Karpas-422 (cell line): ENCODE data around the gene MAP4K2. TPM values are rescaled to one million over a fixed set of nuclear protein-coding genes. Genes with fewer than 3 reads are reported as not detected.

ENCODE experiments used
- DNase-seq: peaks from one replicate; pipeline ENCODE4 v3.0.0-alpha.2; 2015
- H2AFZ ChIP-seq: fragments of 200-600 bp; sonication (generic); 2 replicates; pipeline ENCODE4 v1.6.1; 2014; ENCODE audit warnings: antibody characterized with exemption, low read length, mixed read lengths
- H3K27ac ChIP-seq: fragments of 200-600 bp; sonication (generic); 2 replicates; pipeline ENCODE4 v1.5.1; 2014; ENCODE audit warnings: mild to moderate bottlenecking, low read length, moderate library complexity
- H3K27me3 ChIP-seq: fragments of 200-600 bp; sonication (generic); 2 replicates; pipeline ENCODE4 v1.6.1; 2014; ENCODE audit warnings: low read length, mixed read lengths
- H3K36me3 ChIP-seq: fragments of 200-600 bp; sonication (generic); 2 replicates; pipeline ENCODE4 v1.6.1; 2014; ENCODE audit warnings: low read length, mixed read lengths; ENCODE audit not compliant: insufficient read depth
- H3K4me1 ChIP-seq: fragments of 200-600 bp; sonication (generic); 2 replicates; pipeline ENCODE4 v1.6.1; 2014; ENCODE audit warnings: mild to moderate bottlenecking, low read length, mixed read lengths
- H3K4me2 ChIP-seq: fragments of 200-600 bp; sonication (generic); 2 replicates; pipeline ENCODE4 v1.6.1; 2014; ENCODE audit warnings: low read length, low read depth, mild to moderate bottlenecking; ENCODE audit not compliant: poor library complexity, severe bottlenecking
- H3K4me3 ChIP-seq: fragments of 200-600 bp; sonication (generic); 2 replicates; pipeline ENCODE4 v1.5.1; 2014; ENCODE audit warnings: mild to moderate bottlenecking, antibody characterized with exemption, low read length, mixed read lengths
- H3K79me2 ChIP-seq: fragments of 200-600 bp; sonication (generic); 2 replicates; pipeline ENCODE4 v1.6.1; 2014; ENCODE audit warnings: mild to moderate bottlenecking, low read length, mixed read lengths
- H3K9ac ChIP-seq: fragments of 200-600 bp; sonication (generic); 2 replicates; pipeline ENCODE4 v1.6.0; 2014; ENCODE audit warnings: low read length
- H3K9me2 ChIP-seq: fragments of 200-600 bp; sonication (generic), shearing (Covaris generic); replicated peaks from 2 replicates; pipeline ENCODE4 v1.6.0; 2014; ENCODE audit warnings: mild to moderate bottlenecking, low read length, moderate library complexity; ENCODE audit not compliant: insufficient read depth
- H3K9me3 ChIP-seq: fragments of 300-700, 200-600 bp; sonication (generic); 2 replicates; pipeline ENCODE4 v1.6.1; 2014; ENCODE audit warnings: low read length, mixed read lengths
- H4K20me1 ChIP-seq: fragments of 200-600 bp; sonication (generic); 2 replicates; pipeline ENCODE4 v1.6.1; 2014; ENCODE audit warnings: mild to moderate bottlenecking, antibody characterized with exemption, low read length, low read depth; ENCODE audit not compliant: insufficient read depth
- total RNA-seq: library from RNA; depleted of rRNA; stranded (reverse); fragments of >200 nt; shearing (Covaris generic); gene quantifications from 2 replicates; pipeline ENCODE4 v1.2.3, GENCODE V29; 2014; ENCODE audit warnings: low replicate concordance; rRNA removed

Gene MAP4K2
- 62.0 and 84.2 TPM in 2 replicates for total RNA-seq

GRCh38 chr11:64803158-64803845 lies at the start of gene MAP4K2:
Gene MAP4K2 (minus strand): TSS chr11:64803214. CDS start chr11:64803149, 65 bp downstream.
- Histone ChIP-seq H3K4me3 (peak within 1 kb of the TSS; percentile 87), H3K27ac (peak within 1 kb of the TSS; percentile 85), H3K9me2 (no peaks in the 10 kb centered on the region), H4K20me1 (no peaks in the 10 kb centered on the region), H3K9me3 (no peaks in the 10 kb centered on the region), H3K36me3 (no peaks in the 10 kb centered on the region), H3K4me1 (peaks cover 45% of the 10 kb centered on the region), H3K79me2 (peaks cover 6% of the 10 kb centered on the region), H3K27me3 (no peaks in the 10 kb centered on the region), H2AFZ (0 out of 2 replicates have a peak within 1 kb of the TSS, but pooled peaks have one; percentile 60), H3K4me2 (peak within 1 kb of the TSS; percentile 88), H3K9ac (peak within 1 kb of the TSS; percentile 82)
- peak; percentile 94 for DNase-seq

DNA sequence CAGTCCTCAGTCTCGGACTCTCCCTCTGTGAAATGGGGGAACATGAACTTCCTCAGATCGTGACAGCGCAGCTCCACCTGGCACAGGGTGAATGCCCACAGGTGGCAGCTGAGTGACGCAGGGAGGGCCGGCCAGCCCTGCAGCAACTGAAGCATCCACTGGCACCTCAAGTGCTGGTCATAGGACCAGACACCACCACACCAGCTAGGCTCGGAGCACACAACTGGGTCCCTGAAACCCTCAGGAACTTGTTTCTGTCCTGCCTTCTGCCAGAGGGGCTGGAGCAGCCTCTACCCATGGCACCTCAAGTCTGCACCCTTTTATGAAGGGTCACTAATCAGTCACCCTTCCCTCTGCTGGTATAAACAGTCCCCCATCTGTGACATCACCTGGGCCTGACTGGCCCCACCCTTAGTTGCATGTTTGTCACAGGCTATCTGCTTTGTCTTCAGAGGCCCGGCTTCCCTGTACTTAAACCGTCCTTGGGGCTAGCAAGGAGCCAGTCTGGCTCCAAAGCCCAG lies 48.9 kb upstream of the MAP4K2 start:
- peak overlapping the region; percentile 31; the same call in 1 of the 2 replicates for H3K4me3 ChIP-seq
- H2AFZ ChIP-seq: no peak overlapping the region
- no peaks in the 10 kb centered on the region for H3K9me3 ChIP-seq
- H3K9me2 ChIP-seq: no peaks in the 10 kb centered on the region
- no peaks in the 10 kb centered on the region for H3K79me2 ChIP-seq
- peak; percentile 70 for DNase-seq
- no peaks in the 10 kb centered on the region for H4K20me1 ChIP-seq
- H3K27ac ChIP-seq: peak overlapping the region; percentile 95
- no peaks in the 10 kb centered on the region for H3K27me3 ChIP-seq
- H3K4me1 ChIP-seq: peaks cover 81% of the 10 kb centered on the region
- no peaks in the 10 kb centered on the region for H3K36me3 ChIP-seq
- peak overlapping the region; percentile 62 for H3K4me2 ChIP-seq
- H3K9ac ChIP-seq: peak overlapping the region; percentile 61

GRCh38 chr11:64850979-64851567 lies 48.1 kb upstream of the MAP4K2 start:
- Histone ChIP-seq H3K9me3 (no peaks in the 10 kb centered on the region), H3K9me2 (no peaks in the 10 kb centered on the region), H3K4me3 (peak overlapping the region; percentile 31), H4K20me1 (no peaks in the 10 kb centered on the region), H3K79me2 (no peaks in the 10 kb centered on the region), H3K9ac (peak overlapping the region; percentile 61), H3K27ac (peak overlapping the region; percentile 95), H3K4me2 (peak overlapping the region; percentile 62), H3K4me1 (peaks cover 81% of the 10 kb centered on the region), H3K36me3 (no peaks in the 10 kb centered on the region), H2AFZ (no peak overlapping the region), H3K27me3 (no peaks in the 10 kb centered on the region)
- peak; percentile 89 for DNase-seq

GRCh38 chr11:64849598-64850356 lies 46.8 kb upstream of the MAP4K2 start:
- Histone ChIP-seq H3K27me3 (no peaks in the 10 kb centered on the region), H2AFZ (no peak overlapping the region), H3K79me2 (no peaks in the 10 kb centered on the region), H3K27ac (peak overlapping the region; percentile 95), H3K9me3 (no peaks in the 10 kb centered on the region), H3K9me2 (no peaks in the 10 kb centered on the region), H3K9ac (peak overlapping the region; percentile 58), H3K4me2 (peak overlapping the region; percentile 50), H4K20me1 (no peaks in the 10 kb centered on the region), H3K4me1 (peaks cover 80% of the 10 kb centered on the region), H3K4me3 (no peak overlapping the region; the same call in 1 of the 2 replicates), H3K36me3 (no peaks in the 10 kb centered on the region)
- DNase-seq: no peak

DNA sequence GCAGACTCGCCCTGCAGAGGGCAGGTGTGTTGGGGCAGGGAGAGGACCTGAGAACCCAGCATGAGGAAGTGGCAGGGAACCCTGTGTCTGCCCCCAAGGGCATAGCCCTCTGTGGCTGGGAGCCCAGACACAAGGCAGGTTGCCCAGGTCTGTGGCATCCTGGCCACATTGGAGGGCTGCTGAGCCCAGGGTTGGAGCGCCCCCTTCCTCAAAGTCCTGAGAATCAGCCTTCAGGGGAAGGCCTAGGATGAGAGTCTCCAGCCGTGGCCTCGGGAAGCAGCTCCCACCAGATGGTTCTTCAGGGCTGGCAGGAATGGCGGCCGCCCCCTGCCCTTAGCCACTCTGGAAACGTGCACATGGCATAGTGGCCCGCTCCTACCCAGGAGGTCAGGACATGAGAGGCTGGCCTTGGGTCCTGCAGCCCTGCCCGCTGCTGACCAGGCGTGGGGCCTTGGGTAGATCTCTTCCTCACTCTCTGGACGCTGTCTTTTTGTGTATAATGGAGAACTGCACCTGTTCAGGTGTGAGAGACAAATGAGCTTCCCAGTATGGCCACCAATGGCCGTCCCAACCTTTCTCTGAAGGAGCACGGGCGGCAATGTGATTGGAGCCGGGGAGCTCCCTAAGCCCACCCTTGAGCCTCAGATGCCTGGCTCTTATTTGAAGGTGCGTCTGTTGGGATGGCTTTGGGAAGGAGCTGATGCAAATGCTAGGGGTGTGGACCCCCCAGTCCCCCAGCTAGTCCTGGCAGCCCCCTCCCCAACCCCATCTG lies 46.0 kb upstream of the MAP4K2 start:
- Histone ChIP-seq H3K9me3 (no peaks in the 10 kb centered on the region), H3K27me3 (no peaks in the 10 kb centered on the region), H3K79me2 (no peaks in the 10 kb centered on the region), H3K36me3 (no peaks in the 10 kb centered on the region), H3K4me3 (peak overlapping the region; percentile 23; the same call in 1 of the 2 replicates), H3K9me2 (no peaks in the 10 kb centered on the region), H2AFZ (no peak overlapping the region), H3K4me1 (peaks cover 79% of the 10 kb centered on the region), H3K9ac (peak overlapping the region; percentile 58), H3K27ac (peak overlapping the region; percentile 95), H3K4me2 (peak overlapping the region; percentile 50), H4K20me1 (no peaks in the 10 kb centered on the region)
- DNase-seq: peak; percentile 92

DNA sequence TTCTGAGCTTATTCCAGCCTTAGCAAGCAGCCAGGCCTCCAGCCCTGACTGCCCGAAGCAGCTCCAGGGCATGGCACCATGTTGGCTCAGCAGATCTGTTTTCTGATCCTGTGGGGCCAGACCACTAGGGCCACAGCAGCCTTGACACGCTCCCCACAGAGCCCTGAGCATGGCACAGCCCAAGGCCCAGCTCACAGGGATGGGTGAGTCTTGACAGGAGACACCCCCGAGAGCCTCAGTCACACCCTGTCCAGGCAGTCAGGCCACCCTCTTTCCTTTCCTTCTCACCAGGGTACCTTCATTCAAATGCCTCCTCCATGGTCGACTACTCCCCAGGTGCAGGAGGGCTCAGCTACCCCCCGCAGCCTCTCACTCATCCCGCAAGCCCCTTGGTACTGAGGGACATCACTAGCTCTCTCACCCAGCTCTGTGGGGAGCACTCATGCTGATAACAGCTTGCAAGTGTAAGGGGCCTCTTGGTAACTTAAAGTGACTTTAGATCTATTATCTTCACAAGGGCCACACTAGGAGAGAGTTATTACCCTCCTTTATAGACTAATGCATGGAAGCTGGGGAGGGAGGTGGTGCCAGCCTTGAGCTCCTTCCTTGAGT lies 45.3 kb upstream of the MAP4K2 start:
- Histone ChIP-seq H3K79me2 (no peaks in the 10 kb centered on the region), H3K36me3 (no peaks in the 10 kb centered on the region), H3K27me3 (no peaks in the 10 kb centered on the region), H3K4me2 (peak overlapping the region; percentile 50), H3K9me2 (no peaks in the 10 kb centered on the region), H3K9me3 (no peaks in the 10 kb centered on the region), H2AFZ (no peak overlapping the region), H3K9ac (peak overlapping the region; percentile 58), H4K20me1 (no peaks in the 10 kb centered on the region), H3K4me3 (peak overlapping the region; percentile 23; the same call in 1 of the 2 replicates), H3K27ac (peak overlapping the region; percentile 95), H3K4me1 (peaks cover 74% of the 10 kb centered on the region)
- DNase-seq: no peak

- Histone ChIP-seq H3K4me3 (no peak overlapping the region), H3K27me3 (no peaks in the 10 kb centered on the region), H3K9ac (peak overlapping the region; percentile 36), H3K9me2 (no peaks in the 10 kb centered on the region), H3K4me2 (peak overlapping the region; percentile 20), H3K4me1 (peaks cover 62% of the 10 kb centered on the region), H3K9me3 (no peaks in the 10 kb centered on the region), H3K27ac (peak overlapping the region; percentile 95), H2AFZ (no peak overlapping the region), H3K36me3 (no peaks in the 10 kb centered on the region), H3K79me2 (no peaks in the 10 kb centered on the region), H4K20me1 (no peaks in the 10 kb centered on the region)
- peak; percentile 97 for DNase-seq
These were observed 44.1 kb upstream of the MAP4K2 start for GRCh38 chr11:64846998-64847666.
